ENCODE measurements around the gene HTR3E.

The HTR3E gene

GRCh38 chr3:184135149-184135910 lies 38.5 kb downstream of the HTR3E start, which contains the start of gene EIF2B5:
Gene EIF2B5 (plus strand): TSS chr3:184135358. CDS start chr3:184135386, 28 bp downstream.
- H3K4me3 ChIP-seq (ENCODE audit: low read length in 2 of 2), result peak within 1 kb of the TSS; percentile 92 to 95
- peak within 1 kb of the TSS; percentile 87 to 92 for H3K9ac ChIP-seq (ENCODE audit: low read depth in 1 of 2, low read length in 2 of 2)
- peaks cover 11 to 13% of the 10 kb centered on the region in 2 donors for H3K36me3 ChIP-seq (ENCODE audit: control insufficient read depth in 2 of 2, insufficient read depth in 2 of 2, low read length in 2 of 2)
- no peaks in the 10 kb centered on the region for H3K27me3 ChIP-seq (ENCODE audit: control insufficient read depth in 2 of 2, insufficient read depth in 2 of 2, low read length in 2 of 2)
- H3K4me1 ChIP-seq (ENCODE audit: control insufficient read depth in 2 of 2, insufficient read depth in 2 of 2, low read length in 2 of 2), result peaks cover 15 to 21% of the 10 kb centered on the region in 2 donors
- no peaks in the 10 kb centered on the region for H3K9me3 ChIP-seq (ENCODE audit: control insufficient read depth in 2 of 2, low read length in 2 of 2)
- peak within 1 kb of the TSS; percentile 85 to 89 for H3K27ac ChIP-seq (ENCODE audit: low read depth in 2 of 2, low read length in 2 of 2)

- H3K9me3 ChIP-seq (ENCODE audit: control insufficient read depth in 2 of 2, low read length in 2 of 2), result no peaks in the 10 kb centered on the region
- H3K27ac ChIP-seq (ENCODE audit: low read depth in 2 of 2, low read length in 2 of 2), result peak overlapping the region; percentile 85 to 89
Measured at GRCh38 chr3:184135911-184136260, 39.0 kb downstream of the HTR3E start.

GRCh38 chr3:184140436-184140835 lies 43.6 kb downstream of the HTR3E start:
- Histone ChIP-seq H3K9me3 (ENCODE audit: control insufficient read depth in 2 of 2, low read length in 2 of 2) (no peaks in the 10 kb centered on the region), H3K4me1 (ENCODE audit: control insufficient read depth in 2 of 2, insufficient read depth in 2 of 2, low read length in 2 of 2) (peaks cover 10 to 11% of the 10 kb centered on the region in 2 donors), H3K4me3 (ENCODE audit: low read length in 2 of 2) (no peak overlapping the region), H3K27me3 (ENCODE audit: control insufficient read depth in 2 of 2, insufficient read depth in 2 of 2, low read length in 2 of 2) (no peaks in the 10 kb centered on the region), H3K36me3 (ENCODE audit: control insufficient read depth in 2 of 2, insufficient read depth in 2 of 2, low read length in 2 of 2) (peaks cover 59 to 60% of the 10 kb centered on the region in 2 donors), H3K27ac (ENCODE audit: low read depth in 2 of 2, low read length in 2 of 2) (no peak overlapping the region), H3K9ac (ENCODE audit: low read depth in 1 of 2, low read length in 2 of 2) (no peak overlapping the region)

More at GRCh38 chr3:184135911-184136260, 39.0 kb downstream of the HTR3E start:
- Histone ChIP-seq H3K9ac (ENCODE audit: low read depth in 1 of 2, low read length in 2 of 2) (peak overlapping the region; percentile 87 to 92), H3K27me3 (ENCODE audit: control insufficient read depth in 2 of 2, insufficient read depth in 2 of 2, low read length in 2 of 2) (no peaks in the 10 kb centered on the region), H3K4me1 (ENCODE audit: control insufficient read depth in 2 of 2, insufficient read depth in 2 of 2, low read length in 2 of 2) (peaks cover 15 to 21% of the 10 kb centered on the region in 2 donors), H3K4me3 (ENCODE audit: low read length in 2 of 2) (peak overlapping the region; percentile 92 to 95), H3K36me3 (ENCODE audit: control insufficient read depth in 2 of 2, insufficient read depth in 2 of 2, low read length in 2 of 2) (peaks cover 16 to 18% of the 10 kb centered on the region in 2 donors)

- Histone ChIP-seq H3K9ac (ENCODE audit: low read depth in 1 of 2, low read length in 2 of 2) (no peak overlapping the region), H3K27ac (ENCODE audit: low read depth in 2 of 2, low read length in 2 of 2) (no peak overlapping the region), H3K9me3 (ENCODE audit: control insufficient read depth in 2 of 2, low read length in 2 of 2) (no peaks in the 10 kb centered on the region), H3K36me3 (ENCODE audit: control insufficient read depth in 2 of 2, insufficient read depth in 2 of 2, low read length in 2 of 2) (peaks cover 59 to 62% of the 10 kb centered on the region in 2 donors), H3K4me3 (ENCODE audit: low read length in 2 of 2) (no peak overlapping the region), H3K27me3 (ENCODE audit: control insufficient read depth in 2 of 2, insufficient read depth in 2 of 2, low read length in 2 of 2) (no peaks in the 10 kb centered on the region), H3K4me1 (ENCODE audit: control insufficient read depth in 2 of 2, insufficient read depth in 2 of 2, low read length in 2 of 2) (no peaks in the 10 kb centered on the region)
Measured at GRCh38 chr3:184142199-184142598, 45.3 kb downstream of the HTR3E start.

- no peaks in the 10 kb centered on the region for H3K27me3 ChIP-seq (ENCODE audit: control insufficient read depth in 2 of 2, insufficient read depth in 2 of 2, low read length in 2 of 2)
- no peak overlapping the region for H3K4me3 ChIP-seq (ENCODE audit: low read length in 2 of 2)
- H3K4me1 ChIP-seq (ENCODE audit: control insufficient read depth in 2 of 2, insufficient read depth in 2 of 2, low read length in 2 of 2), result peaks cover 0 to 4% of the 10 kb centered on the region in 2 donors
- H3K9ac ChIP-seq (ENCODE audit: low read depth in 1 of 2, low read length in 2 of 2), result no peak overlapping the region
- no peaks in the 10 kb centered on the region for H3K9me3 ChIP-seq (ENCODE audit: control insufficient read depth in 2 of 2, low read length in 2 of 2)
- peaks cover 53 to 55% of the 10 kb centered on the region in 2 donors for H3K36me3 ChIP-seq (ENCODE audit: control insufficient read depth in 2 of 2, insufficient read depth in 2 of 2, low read length in 2 of 2)
- no peak overlapping the region for H3K27ac ChIP-seq (ENCODE audit: low read depth in 2 of 2, low read length in 2 of 2)
Measured at GRCh38 chr3:184143327-184143726, 46.5 kb downstream of the HTR3E start.

- no peaks in the 10 kb centered on the region for H3K9me3 ChIP-seq (ENCODE audit: control insufficient read depth in 2 of 2, low read length in 2 of 2)
- H3K27me3 ChIP-seq (ENCODE audit: control insufficient read depth in 2 of 2, insufficient read depth in 2 of 2, low read length in 2 of 2), result no peaks in the 10 kb centered on the region
- H3K9ac ChIP-seq (ENCODE audit: low read depth in 1 of 2, low read length in 2 of 2), result no peak overlapping the region
- peaks cover 0 to 5% of the 10 kb centered on the region in 2 donors for H3K4me1 ChIP-seq (ENCODE audit: control insufficient read depth in 2 of 2, insufficient read depth in 2 of 2, low read length in 2 of 2)
- H3K4me3 ChIP-seq (ENCODE audit: low read length in 2 of 2), result no peak overlapping the region
- H3K27ac ChIP-seq (ENCODE audit: low read depth in 2 of 2, low read length in 2 of 2), result no peak overlapping the region
- peaks cover 53 to 55% of the 10 kb centered on the region in 2 donors for H3K36me3 ChIP-seq (ENCODE audit: control insufficient read depth in 2 of 2, insufficient read depth in 2 of 2, low read length in 2 of 2)
Measured at GRCh38 chr3:184144505-184144904, 47.6 kb downstream of the HTR3E start.

- Histone ChIP-seq H3K4me3 (ENCODE audit: low read length in 2 of 2) (no peak overlapping the region), H3K27me3 (ENCODE audit: control insufficient read depth in 2 of 2, insufficient read depth in 2 of 2, low read length in 2 of 2) (no peaks in the 10 kb centered on the region), H3K4me1 (ENCODE audit: control insufficient read depth in 2 of 2, insufficient read depth in 2 of 2, low read length in 2 of 2) (peaks cover 0 to 5% of the 10 kb centered on the region in 2 donors), H3K27ac (ENCODE audit: low read depth in 2 of 2, low read length in 2 of 2) (no peak overlapping the region), H3K9me3 (ENCODE audit: control insufficient read depth in 2 of 2, low read length in 2 of 2) (no peaks in the 10 kb centered on the region), H3K36me3 (ENCODE audit: control insufficient read depth in 2 of 2, insufficient read depth in 2 of 2, low read length in 2 of 2) (peaks cover 50 to 51% of the 10 kb centered on the region in 2 donors), H3K9ac (ENCODE audit: low read depth in 1 of 2, low read length in 2 of 2) (no peak overlapping the region)
Measured at GRCh38 chr3:184145111-184145524, 48.3 kb downstream of the HTR3E start.

GRCh38 chr3:184145751-184146270 lies 48.9 kb downstream of the HTR3E start:
- Histone ChIP-seq H3K27ac (ENCODE audit: low read depth in 2 of 2, low read length in 2 of 2) (no peak overlapping the region), H3K27me3 (ENCODE audit: control insufficient read depth in 2 of 2, insufficient read depth in 2 of 2, low read length in 2 of 2) (no peaks in the 10 kb centered on the region), H3K9ac (ENCODE audit: low read depth in 1 of 2, low read length in 2 of 2) (no peak overlapping the region), H3K36me3 (ENCODE audit: control insufficient read depth in 2 of 2, insufficient read depth in 2 of 2, low read length in 2 of 2) (peaks cover 44% of the 10 kb centered on the region in 2 donors), H3K4me3 (ENCODE audit: low read length in 2 of 2) (no peak overlapping the region), H3K4me1 (ENCODE audit: control insufficient read depth in 2 of 2, insufficient read depth in 2 of 2, low read length in 2 of 2) (peaks cover 0 to 5% of the 10 kb centered on the region in 2 donors), H3K9me3 (ENCODE audit: control insufficient read depth in 2 of 2, low read length in 2 of 2) (no peaks in the 10 kb centered on the region)

GRCh38 chr3:184148076-184148475 lies 51.2 kb downstream of the HTR3E start:
- Histone ChIP-seq H3K27me3 (ENCODE audit: control insufficient read depth in 2 of 2, insufficient read depth in 2 of 2, low read length in 2 of 2) (no peaks in the 10 kb centered on the region), H3K36me3 (ENCODE audit: control insufficient read depth in 2 of 2, insufficient read depth in 2 of 2, low read length in 2 of 2) (peaks cover 21 to 22% of the 10 kb centered on the region in 2 donors), H3K9me3 (ENCODE audit: control insufficient read depth in 2 of 2, low read length in 2 of 2) (no peaks in the 10 kb centered on the region), H3K4me1 (ENCODE audit: control insufficient read depth in 2 of 2, insufficient read depth in 2 of 2, low read length in 2 of 2) (peaks cover 0 to 5% of the 10 kb centered on the region in 2 donors), H3K4me3 (ENCODE audit: low read length in 2 of 2) (no peak overlapping the region), H3K27ac (ENCODE audit: low read depth in 2 of 2, low read length in 2 of 2) (no peak overlapping the region), H3K9ac (ENCODE audit: low read depth in 1 of 2, low read length in 2 of 2) (no peak overlapping the region)

- H3K9ac ChIP-seq (ENCODE audit: low read depth in 1 of 2, low read length in 2 of 2), result no peak overlapping the region
- no peak overlapping the region for H3K27ac ChIP-seq (ENCODE audit: low read depth in 2 of 2, low read length in 2 of 2)
- H3K27me3 ChIP-seq (ENCODE audit: control insufficient read depth in 2 of 2, insufficient read depth in 2 of 2, low read length in 2 of 2), result no peaks in the 10 kb centered on the region
- H3K36me3 ChIP-seq (ENCODE audit: control insufficient read depth in 2 of 2, insufficient read depth in 2 of 2, low read length in 2 of 2), result peaks cover 10 to 11% of the 10 kb centered on the region in 2 donors
- no peak overlapping the region for H3K4me3 ChIP-seq (ENCODE audit: low read length in 2 of 2)
- H3K4me1 ChIP-seq (ENCODE audit: control insufficient read depth in 2 of 2, insufficient read depth in 2 of 2, low read length in 2 of 2), result peaks cover 0 to 7% of the 10 kb centered on the region in 2 donors
- H3K9me3 ChIP-seq (ENCODE audit: control insufficient read depth in 2 of 2, low read length in 2 of 2), result no peaks in the 10 kb centered on the region
Measured at GRCh38 chr3:184149123-184149522, 52.3 kb downstream of the HTR3E start.
